MCF 10A (cell line): ENCODE results near the gene PLEKHM3. TPM values are rescaled to one million over a fixed set of nuclear protein-coding genes. Genes with fewer than 3 reads are reported as not detected.

ENCODE experiments used
- BruUV-seq: library from RNA; stranded (reverse); fragments of 400-500 nt; replicated peaks from 2 replicates; lab custom pipeline; 2021; lab: Mats Ljungman, UMichigan
- CTCF ChIA-PET: fragments of 300-600 bp; sonication (Branson Sonifier 250); formaldehyde crosslinking; extraction: SDS; loops from one replicate; lab custom pipeline; 2021; ENCODE audit warnings: antibody characterized with exemption, inconsistent platforms; lab: Yijun Ruan, JAX
- POLR2A ChIA-PET: fragments of 300-600, 350-650 bp; sonication (Branson Sonifier 250); formaldehyde crosslinking; extraction: SDS; loops from one replicate; lab custom pipeline; 2020; ENCODE audit warnings: antibody characterized with exemption, inconsistent platforms; lab: Yijun Ruan, JAX
- DNase-seq: peaks from one replicate; pipeline ENCODE4 v3.0.0-alpha.2; 2018; ENCODE audit not compliant: unreplicated experiment
- H3K27ac Mint-ChIP-seq: one replicate; pipeline ENCODE4 v1.8.0; 2022; ENCODE audit warnings: mild to moderate bottlenecking, low read depth, mixed read lengths; ENCODE audit not compliant: unreplicated experiment
- H3K27me3 Mint-ChIP-seq: one replicate; pipeline ENCODE4 v1.8.0; 2022; ENCODE audit warnings: mixed read lengths; ENCODE audit not compliant: insufficient read depth, unreplicated experiment
- H3K36me3 Mint-ChIP-seq: one replicate; pipeline ENCODE4 v1.8.0; 2022; ENCODE audit warnings: mild to moderate bottlenecking, moderate library complexity, mixed read lengths; ENCODE audit not compliant: insufficient read depth, unreplicated experiment
- H3K4me1 Mint-ChIP-seq: one replicate; pipeline ENCODE4 v1.8.0; 2022; ENCODE audit warnings: mixed read lengths; ENCODE audit not compliant: insufficient read depth, unreplicated experiment
- H3K4me3 Mint-ChIP-seq: one replicate; pipeline ENCODE4 v1.8.0; 2022; ENCODE audit warnings: mild to moderate bottlenecking, moderate library complexity, mixed read lengths; ENCODE audit not compliant: unreplicated experiment
- H3K9me3 Mint-ChIP-seq: one replicate; pipeline ENCODE4 v1.8.0; 2022; ENCODE audit warnings: mixed read lengths; ENCODE audit not compliant: unreplicated experiment
- CTCF ChIP-seq: fragments of 200-600 bp; IDR thresholded peaks from one replicate; pipeline ENCODE4 v1.8.0; 2022; ENCODE audit warnings: antibody characterized with exemption, mild to moderate bottlenecking; ENCODE audit not compliant: unreplicated experiment
- intact Hi-C: fragments of 100-400 bp; cut with micrococcal nuclease; formaldehyde crosslinking; loops from 2 replicates; pipeline ENCODE4 v1.14.1; 2022
- total RNA-seq: library from RNA; stranded (reverse); gene quantifications from 2 replicates; pipeline ENCODE4 v1.2.3, GENCODE V29; 2022

PLEKHM3 gene
- total RNA-seq, 1 experiment from 2014 or later: 5.4 TPM

GRCh38 chr2:207879536-207879935 is 145.8 kb downstream of the PLEKHM3 start:
- ChIA-PET CTCF (interaction anchor here (0.6 to 1.0 kb wide), 3 partner anchors 30 to 73 kb away, joined by 3 to 4 read pairs (median 3); no protein-coding TSS in a partner anchor), POLR2A (interaction anchor here (0.7 to 1.3 kb wide), 3 partner anchors 9 to 136 kb away, joined by 3 to 4 read pairs (median 4); no protein-coding TSS in a partner anchor)
- Mint-ChIP-seq H3K27ac (no peak overlapping the region), H3K9me3 (no peaks in the 10 kb centered on the region), H3K27me3 (no peaks in the 10 kb centered on the region), H3K4me3 (no peak overlapping the region), H3K4me1 (no peaks in the 10 kb centered on the region), H3K36me3 (no peaks in the 10 kb centered on the region)
- no peak for DNase-seq
- intact Hi-C loops: no loop called here
- no peak for TF ChIP-seq CTCF
- no TSS peak for BruUV-seq

GRCh38 chr2:207876842-207877535 is 148.3 kb downstream of the PLEKHM3 start:
- BruUV-seq: no TSS peak
- Mint-ChIP-seq H3K9me3 (no peaks in the 10 kb centered on the region), H3K4me1 (no peaks in the 10 kb centered on the region), H3K27ac (no peak overlapping the region), H3K36me3 (no peaks in the 10 kb centered on the region), H3K27me3 (no peaks in the 10 kb centered on the region), H3K4me3 (no peak overlapping the region)
- intact Hi-C loops: no loop called here
- DNase-seq: no peak
- no peak for TF ChIP-seq CTCF
- ChIA-PET CTCF (interaction anchor here (0.6 kb wide), 1 partner anchor 62 kb away, joined by 3 read pairs; no protein-coding TSS in a partner anchor), POLR2A (interaction anchor here (1.0 kb wide), 1 partner anchor 66 kb away, joined by 3 read pairs; no protein-coding TSS in a partner anchor)

DNA sequence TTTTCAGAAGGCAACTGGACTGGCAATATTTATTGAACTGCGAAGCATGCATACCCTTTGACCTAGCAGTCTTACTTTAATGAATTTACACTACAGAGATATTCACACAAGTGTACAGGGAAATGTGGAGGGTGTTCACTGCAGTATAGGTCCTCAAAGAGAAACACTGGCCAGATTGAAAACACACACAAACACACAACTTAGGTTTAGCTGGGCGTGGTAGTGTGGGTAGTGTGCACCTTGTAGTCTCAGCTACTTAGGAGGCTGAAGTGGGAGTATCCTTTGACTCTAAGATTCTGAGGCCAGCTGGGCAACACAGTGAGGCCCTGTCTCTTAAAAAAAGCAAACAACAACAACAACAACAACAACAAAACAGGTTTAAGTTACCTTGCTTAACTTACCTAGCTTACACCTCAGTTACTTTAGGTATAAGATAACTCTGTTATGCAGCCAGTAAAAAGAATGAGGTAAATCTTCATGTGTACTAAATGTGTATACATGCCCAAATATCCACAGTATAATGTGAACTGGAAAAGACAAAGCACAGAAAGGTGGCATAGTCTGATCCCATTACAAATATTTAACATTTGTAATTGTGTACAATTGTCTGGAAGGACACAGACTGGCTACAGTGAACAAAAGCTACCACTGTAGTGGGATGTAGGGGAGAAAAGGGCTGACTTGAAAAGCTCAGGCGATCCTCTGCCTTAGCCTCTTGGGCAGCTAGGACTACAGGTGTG is 149.7 kb downstream of the PLEKHM3 start:
- Mint-ChIP-seq H3K27me3 (no peaks in the 10 kb centered on the region), H3K4me1 (no peaks in the 10 kb centered on the region)
- CTCF ChIA-PET: interaction anchor here (0.6 to 1.2 kb wide), 3 partner anchors 9 to 1015 kb away, joined by 3 read pairs; no protein-coding TSS in a partner anchor

More for the DNA sequence above, 149.7 kb downstream of the PLEKHM3 start:
- Mint-ChIP-seq H3K36me3 (no peaks in the 10 kb centered on the region), H3K4me3 (no peak overlapping the region), H3K27ac (no peak overlapping the region), H3K9me3 (no peaks in the 10 kb centered on the region)
- TF ChIP-seq CTCF: no peak
- POLR2A ChIA-PET: no interaction called here
- intact Hi-C loops: no loop called here
- no peak for DNase-seq
- BruUV-seq: no TSS peak
